GDM1 (cell line): ENCODE results near the gene MXD3.
"Not testable (repeated sequence)": the region's sequence is repeated elsewhere in the genome, so short reads cannot be mapped to it uniquely, and the experiment has no call there.

ENCODE experiments used
- DNase-seq: peaks from one replicate; lab custom pipeline; 2025; lab: John Stamatoyannopoulos, UW

The MXD3 gene

DNA sequence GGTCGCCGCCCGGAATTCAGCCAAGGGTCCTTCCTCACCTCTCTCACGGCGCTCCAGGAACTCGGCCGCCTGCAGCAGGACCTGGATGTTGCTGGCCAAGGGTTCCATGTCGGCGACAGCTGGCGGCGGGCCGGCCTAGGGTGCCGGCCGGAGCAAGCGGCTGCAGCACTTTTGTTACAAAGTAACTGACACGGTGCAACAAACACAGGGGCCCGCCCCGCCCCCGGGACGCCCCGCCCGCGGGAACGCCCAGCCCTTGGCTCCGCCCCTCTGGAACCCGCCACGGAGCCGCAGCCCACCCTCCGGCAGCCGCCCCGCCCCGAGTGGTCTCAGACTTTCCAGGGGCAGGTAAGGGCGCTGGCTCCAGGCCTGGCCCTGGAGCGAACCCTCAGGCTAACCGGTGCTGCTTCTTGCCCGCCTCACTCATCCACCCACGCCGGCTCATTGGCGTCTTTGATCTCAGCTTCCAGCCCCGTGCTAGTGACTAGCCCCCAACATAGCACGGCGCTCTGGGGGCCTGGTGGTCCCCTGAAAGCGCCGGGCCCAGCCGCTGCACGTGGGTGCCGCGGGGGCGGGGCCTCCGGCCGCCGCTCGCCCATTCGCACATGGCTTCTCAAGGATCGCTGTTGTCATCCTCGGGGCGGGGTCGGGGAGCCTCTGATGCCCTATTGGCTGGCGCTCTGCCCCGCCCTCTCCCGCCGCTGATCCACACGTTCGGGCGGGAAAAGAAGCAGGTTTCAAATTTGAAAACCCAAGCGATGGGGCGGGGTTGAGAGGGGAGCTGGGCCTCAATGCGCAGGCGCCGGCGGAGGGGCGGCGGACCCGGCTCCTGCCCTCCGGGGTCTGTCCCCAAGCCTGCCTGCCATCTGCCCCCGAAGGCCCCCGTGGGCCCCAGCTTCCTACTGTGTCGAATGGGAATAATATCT lies at the start of gene MXD3:
TSS of gene MXD3 (minus strand) at position 176 of the 926 bp plus-strand sequence. CDS start at position 108, 68 bp downstream.
- peak; percentile 95 for DNase-seq

DNA sequence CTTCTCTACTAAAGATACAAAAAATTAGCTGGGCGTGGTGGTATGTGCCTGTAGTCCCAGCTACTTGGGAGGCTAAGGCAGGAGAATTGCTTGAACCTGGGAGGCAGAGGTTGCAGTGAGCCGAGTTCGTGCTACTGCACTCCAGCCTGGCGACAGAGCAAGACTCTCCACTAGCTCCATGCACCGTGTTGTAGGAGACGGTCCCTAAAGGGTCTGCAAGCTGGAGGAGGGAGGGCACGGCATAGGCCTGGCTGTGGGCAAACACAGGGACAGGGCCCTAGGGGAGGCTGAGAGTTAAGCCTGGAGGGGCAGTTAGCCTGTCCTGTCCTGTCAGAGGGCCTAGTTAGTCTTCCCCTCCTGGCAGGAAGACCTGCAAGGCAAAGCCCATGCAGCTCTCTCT lies 49.0 kb upstream of the MXD3 start:
- DNase-seq = not testable (repeated sequence)

GRCh38 chr5:177359860-177360259 lies 48.2 kb upstream of the MXD3 start:
- DNase-seq = no peak

DNA sequence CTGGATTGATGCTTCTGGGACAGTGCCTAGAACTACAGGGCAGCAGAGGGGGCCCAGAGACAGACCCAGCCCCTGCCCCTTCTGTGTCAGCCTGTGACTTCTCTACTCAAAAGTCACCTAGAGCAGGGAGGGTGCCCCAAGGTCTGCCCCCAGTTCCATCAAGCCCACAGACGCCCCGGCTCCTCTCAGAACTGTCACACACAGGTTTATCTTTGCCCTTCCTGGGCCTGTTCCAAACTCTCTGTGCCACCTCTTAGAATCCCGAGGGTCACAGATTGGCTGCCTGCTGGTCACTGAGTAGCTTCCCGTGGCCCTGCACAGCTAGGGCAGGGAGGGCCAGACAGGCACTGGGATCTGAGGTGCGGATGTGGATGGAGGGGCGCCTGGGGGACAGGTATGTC lies 47.8 kb upstream of the MXD3 start:
- DNase-seq = no peak

- DNase-seq = no peak
These were observed 46.7 kb upstream of the MXD3 start for GRCh38 chr5:177358370-177358819.

- DNase-seq = peak; percentile 89
These were observed 46.0 kb upstream of the MXD3 start, which contains the start of gene RGS14 for GRCh38 chr5:177357459-177358351. TSS of gene RGS14 (plus strand) at chr5:177357924. CDS start at chr5:177358025, 101 bp downstream.

DNA sequence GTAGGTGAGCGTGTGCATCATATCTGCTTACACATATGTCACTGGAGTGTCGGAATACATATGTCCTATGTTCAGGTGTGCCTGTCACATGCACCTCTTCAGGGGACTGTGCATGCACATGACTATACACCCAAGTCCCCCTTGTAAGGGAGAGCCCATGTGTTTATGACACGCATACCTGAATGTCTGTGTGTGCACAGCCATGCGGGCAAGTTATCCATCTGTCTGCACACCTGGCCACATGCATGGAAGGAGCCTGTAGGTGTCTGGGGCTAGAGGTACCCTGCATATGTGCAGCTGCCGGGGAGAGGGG lies 45.4 kb upstream of the MXD3 start:
- DNase-seq = no peak

DNA sequence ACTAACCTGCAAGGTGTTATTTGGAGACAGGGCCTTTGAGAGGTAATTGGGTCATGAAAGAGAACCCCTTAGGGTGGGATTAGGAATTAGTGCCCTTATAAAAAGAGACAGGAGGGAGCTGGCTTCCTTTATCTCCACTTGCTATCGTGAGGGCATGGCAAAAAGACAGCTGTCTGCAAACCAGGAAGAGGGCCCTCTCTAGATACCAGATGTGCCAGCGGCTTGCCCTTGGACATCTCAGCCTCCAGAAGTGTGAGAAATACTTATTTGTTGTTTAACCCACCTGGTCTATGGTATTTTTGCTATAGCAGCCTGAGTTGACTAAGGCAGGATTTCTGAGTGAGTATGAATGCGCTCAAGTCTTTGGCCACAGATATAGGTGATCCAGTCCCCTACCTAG lies 45.0 kb upstream of the MXD3 start:
- DNase-seq = no peak

DNA sequence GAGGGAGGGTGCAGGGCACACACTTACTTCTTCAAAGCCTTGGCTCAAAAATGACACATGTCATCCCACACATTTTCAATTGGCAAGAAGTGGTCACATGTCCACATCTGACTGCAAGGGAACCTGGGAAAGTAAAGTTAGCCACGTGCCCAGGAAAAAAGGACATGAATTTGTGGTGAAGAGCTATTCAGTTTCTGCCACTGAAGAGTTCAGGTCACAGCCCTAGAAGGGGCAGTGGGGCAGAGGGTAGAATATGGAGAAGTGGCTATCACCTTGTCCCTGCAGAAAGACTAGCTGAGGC lies 44.1 kb upstream of the MXD3 start:
- peak; percentile 41 for DNase-seq

DNA sequence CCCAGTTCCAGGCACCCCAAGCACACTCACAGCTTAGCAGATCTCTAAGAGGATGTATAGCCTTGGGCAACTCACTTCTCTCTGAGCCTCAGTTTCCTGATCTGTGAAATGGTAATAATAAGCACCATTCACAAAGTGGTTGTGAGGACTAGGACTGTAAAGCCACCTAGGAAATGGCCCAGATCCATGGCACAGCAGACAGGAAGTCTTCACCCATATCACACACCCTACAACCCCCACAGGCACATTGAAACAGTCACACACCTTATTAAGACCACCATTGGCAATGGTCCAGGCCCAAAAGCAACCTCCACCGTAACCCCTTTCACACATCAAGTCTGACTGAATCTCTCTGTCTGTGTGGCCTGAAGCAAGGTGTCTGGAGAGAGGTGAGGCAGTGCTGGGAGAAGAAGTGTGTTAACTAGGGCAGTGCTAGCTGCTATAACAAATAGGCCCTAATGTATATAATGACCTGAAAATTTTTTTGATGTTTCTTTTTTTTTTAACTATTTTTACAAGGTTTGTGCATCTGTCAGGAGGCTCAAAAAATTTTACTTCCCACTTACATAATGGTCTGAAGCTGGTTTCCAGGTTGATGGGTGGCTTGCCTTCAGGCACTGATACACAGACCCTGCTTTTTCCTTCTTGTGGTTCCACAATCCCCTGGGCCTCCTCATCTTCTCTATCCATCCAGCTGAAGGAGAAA lies 43.6 kb upstream of the MXD3 start:
- DNase-seq = no peak

- no peak for DNase-seq
These were observed 43.0 kb upstream of the MXD3 start for GRCh38 chr5:177354711-177355110.

GRCh38 chr5:177354256-177354655 lies 42.6 kb upstream of the MXD3 start:
- no peak for DNase-seq

DNA sequence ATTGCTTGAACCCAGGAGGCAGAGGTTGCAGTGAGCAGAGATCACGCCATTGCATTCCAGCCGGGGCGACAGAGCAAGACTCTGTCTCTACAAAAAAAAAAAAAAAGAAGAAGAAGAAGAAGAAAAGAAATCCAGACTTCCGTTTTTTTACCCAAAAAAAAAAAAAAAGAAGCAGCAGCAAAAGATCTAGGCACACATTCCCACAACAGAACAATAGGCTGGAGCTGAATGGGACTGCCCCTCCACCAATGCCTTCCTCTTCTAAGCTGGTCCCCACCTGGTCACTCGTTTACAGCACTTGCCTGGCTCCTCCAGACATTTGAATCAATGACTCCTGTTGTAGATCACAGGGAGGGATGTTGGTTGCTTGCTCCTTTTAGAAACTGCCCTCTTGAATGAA lies 41.4 kb upstream of the MXD3 start:
- no peak for DNase-seq

- peak; percentile 91 for DNase-seq
These were observed 40.0 kb upstream of the MXD3 start, which contains the start of gene LMAN2 for GRCh38 chr5:177351392-177352329. TSS of gene LMAN2 (minus strand) at chr5:177351668. CDS start at chr5:177351647, 21 bp downstream.

GRCh38 chr5:177350776-177351391 lies 39.2 kb upstream of the MXD3 start:
- no peak for DNase-seq

- DNase-seq = no peak
These were observed 38.1 kb upstream of the MXD3 start for GRCh38 chr5:177349762-177350161.

GRCh38 chr5:177349362-177349647 lies 37.6 kb upstream of the MXD3 start:
- DNase-seq = no peak

- no peak for DNase-seq
These were observed 36.0 kb upstream of the MXD3 start for GRCh38 chr5:177347699-177348098.

GRCh38 chr5:177346820-177347219 lies 35.1 kb upstream of the MXD3 start:
- DNase-seq = no peak

DNA sequence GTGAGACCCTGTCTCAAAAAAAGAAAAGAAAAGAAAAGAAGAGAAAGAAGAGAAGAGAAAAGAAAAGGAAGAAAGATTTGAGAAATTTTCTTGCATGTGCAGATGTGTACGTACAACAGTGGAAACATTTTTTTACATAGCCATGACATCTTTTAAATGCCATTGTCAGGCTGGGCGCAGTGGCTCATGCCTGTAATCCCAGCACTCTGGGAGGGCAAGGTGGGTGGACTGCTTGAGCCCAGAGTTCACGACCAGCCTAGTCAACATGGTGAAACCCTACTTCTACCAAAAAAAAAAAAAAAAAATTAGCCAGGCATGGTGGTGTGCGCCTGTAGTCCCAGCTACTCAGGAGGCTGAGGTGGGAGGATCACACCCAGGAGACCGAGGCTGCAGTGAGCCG lies 33.2 kb upstream of the MXD3 start:
- no peak for DNase-seq

DNA sequence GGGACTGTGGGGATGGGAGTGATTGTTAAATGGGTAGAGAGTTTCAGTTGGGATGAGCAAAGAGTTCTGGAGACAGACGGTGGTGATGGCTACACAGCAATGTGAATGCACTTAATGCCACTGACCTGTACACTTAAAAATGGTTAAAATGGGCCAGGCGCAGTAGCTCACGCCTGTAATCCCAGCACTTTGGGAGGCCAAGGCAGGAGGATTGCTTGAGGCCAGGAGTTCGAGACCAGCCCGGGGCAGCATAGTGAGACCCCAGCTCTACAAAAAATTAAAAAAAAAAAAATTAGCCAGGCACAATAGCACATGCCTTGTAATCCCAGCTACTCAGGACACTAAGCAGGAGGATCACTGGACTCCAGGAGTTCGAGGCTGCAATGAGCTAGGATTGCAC lies 32.1 kb upstream of the MXD3 start:
- DNase-seq = no peak
